ENCODE data around the gene CRELD1.

GRCh38 chr3:9916734-9917680 lies 16.6 kb upstream of the CRELD1 start, which contains the start of gene IL17RC:
- TF ChIP-seq REST (IDR thresholded peaks at IDR 0.05; ENCODE audit: insufficient read depth in 1 of 2, low read depth in 2 of 2, low read length in 2 of 2), result no peak
- TF ChIP-seq POLR2AphosphoS5 (IDR thresholded peaks at IDR 0.05; ENCODE audit: low read depth, low read length), result peak; percentile 15; the same call in 1 of the 2 replicates

Measured in PFSK-1 (cell line).